WTC11 (cell line): Measurements from ENCODE around the gene RBM19.

Experiments used
- ATF3 ChIP-seq: sonication (generic); formaldehyde crosslinking; conservative IDR thresholded peaks from 2 replicates; pipeline ENCODE4 v1.8.1; 2022; ENCODE audit warnings: mild to moderate bottlenecking, missing genetic modification reagents
- CBFB ChIP-seq: sonication (generic); formaldehyde crosslinking; IDR thresholded peaks from 2 replicates; pipeline ENCODE4 v1.8.1; 2022; ENCODE audit warnings: mild to moderate bottlenecking, low read depth, missing genetic modification reagents
- FOXP1 ChIP-seq: sonication (generic); formaldehyde crosslinking; IDR thresholded peaks from 2 replicates; pipeline ENCODE4 v1.8.0; 2022; ENCODE audit warnings: missing genetic modification reagents, mild to moderate bottlenecking, moderate library complexity, borderline replicate concordance
- NR1H2 ChIP-seq: sonication (generic); formaldehyde crosslinking; IDR thresholded peaks from 2 replicates; pipeline ENCODE4 v1.9.0; 2021; ENCODE audit warnings: mild to moderate bottlenecking, moderate library complexity, missing genetic modification reagents
- USF1 ChIP-seq: sonication (generic); formaldehyde crosslinking; IDR thresholded peaks from 2 replicates; pipeline ENCODE4 v1.8.0; 2022; ENCODE audit warnings: mild to moderate bottlenecking, missing genetic modification reagents
- TF ChIP-seq, protein P1 (sequence below): sonication (generic); formaldehyde crosslinking; IDR thresholded peaks from 2 replicates; pipeline ENCODE4 v1.8.0; 2022; ENCODE audit warnings: missing genetic modification reagents
- TF ChIP-seq, protein P2 (sequence below): sonication (generic); formaldehyde crosslinking; IDR thresholded peaks from 2 replicates; pipeline ENCODE4 v1.8.1; 2022; ENCODE audit warnings: mild to moderate bottlenecking, missing genetic modification reagents, moderate library complexity, borderline replicate concordance

GRCh38 chr12:113783811-113784210 lies 182.3 kb downstream of the RBM19 start:
- TF ChIP-seq ATF3 (CRISPR knock-in tag): no peak
- TF ChIP-seq, protein P1, sequence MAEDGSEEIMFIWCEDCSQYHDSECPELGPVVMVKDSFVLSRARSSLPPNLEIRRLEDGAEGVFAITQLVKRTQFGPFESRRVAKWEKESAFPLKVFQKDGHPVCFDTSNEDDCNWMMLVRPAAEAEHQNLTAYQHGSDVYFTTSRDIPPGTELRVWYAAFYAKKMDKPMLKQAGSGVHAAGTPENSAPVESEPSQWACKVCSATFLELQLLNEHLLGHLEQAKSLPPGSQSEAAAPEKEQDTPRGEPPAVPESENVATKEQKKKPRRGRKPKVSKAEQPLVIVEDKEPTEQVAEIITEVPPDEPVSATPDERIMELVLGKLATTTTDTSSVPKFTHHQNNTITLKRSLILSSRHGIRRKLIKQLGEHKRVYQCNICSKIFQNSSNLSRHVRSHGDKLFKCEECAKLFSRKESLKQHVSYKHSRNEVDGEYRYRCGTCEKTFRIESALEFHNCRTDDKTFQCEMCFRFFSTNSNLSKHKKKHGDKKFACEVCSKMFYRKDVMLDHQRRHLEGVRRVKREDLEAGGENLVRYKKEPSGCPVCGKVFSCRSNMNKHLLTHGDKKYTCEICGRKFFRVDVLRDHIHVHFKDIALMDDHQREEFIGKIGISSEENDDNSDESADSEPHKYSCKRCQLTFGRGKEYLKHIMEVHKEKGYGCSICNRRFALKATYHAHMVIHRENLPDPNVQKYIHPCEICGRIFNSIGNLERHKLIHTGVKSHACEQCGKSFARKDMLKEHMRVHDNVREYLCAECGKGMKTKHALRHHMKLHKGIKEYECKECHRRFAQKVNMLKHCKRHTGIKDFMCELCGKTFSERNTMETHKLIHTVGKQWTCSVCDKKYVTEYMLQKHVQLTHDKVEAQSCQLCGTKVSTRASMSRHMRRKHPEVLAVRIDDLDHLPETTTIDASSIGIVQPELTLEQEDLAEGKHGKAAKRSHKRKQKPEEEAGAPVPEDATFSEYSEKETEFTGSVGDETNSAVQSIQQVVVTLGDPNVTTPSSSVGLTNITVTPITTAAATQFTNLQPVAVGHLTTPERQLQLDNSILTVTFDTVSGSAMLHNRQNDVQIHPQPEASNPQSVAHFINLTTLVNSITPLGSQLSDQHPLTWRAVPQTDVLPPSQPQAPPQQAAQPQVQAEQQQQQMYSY (CRISPR knock-in tag): no peak
- no peak for TF ChIP-seq CBFB
- no peak for TF ChIP-seq USF1
- TF ChIP-seq FOXP1 (CRISPR knock-in tag): no peak
- TF ChIP-seq, protein P2, sequence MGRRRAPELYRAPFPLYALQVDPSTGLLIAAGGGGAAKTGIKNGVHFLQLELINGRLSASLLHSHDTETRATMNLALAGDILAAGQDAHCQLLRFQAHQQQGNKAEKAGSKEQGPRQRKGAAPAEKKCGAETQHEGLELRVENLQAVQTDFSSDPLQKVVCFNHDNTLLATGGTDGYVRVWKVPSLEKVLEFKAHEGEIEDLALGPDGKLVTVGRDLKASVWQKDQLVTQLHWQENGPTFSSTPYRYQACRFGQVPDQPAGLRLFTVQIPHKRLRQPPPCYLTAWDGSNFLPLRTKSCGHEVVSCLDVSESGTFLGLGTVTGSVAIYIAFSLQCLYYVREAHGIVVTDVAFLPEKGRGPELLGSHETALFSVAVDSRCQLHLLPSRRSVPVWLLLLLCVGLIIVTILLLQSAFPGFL (CRISPR knock-in tag): no peak
- no peak for TF ChIP-seq NR1H2 (CRISPR knock-in tag)
